Upper lobe of left lung (tissue), 6 donors: ENCODE measurements around the gene KCNAB1. TPM values are rescaled to one million over a fixed set of nuclear protein-coding genes. Genes with fewer than 3 reads are reported as not detected.
A peak's percentile ranks its signal among the peaks of the same experiment; 100 is the strongest.
"Not testable (repeated sequence)": the region's sequence is repeated elsewhere in the genome, so short reads cannot be mapped to it uniquely, and the experiment has no call there.

Experiments used
- ATAC-seq, 2 donors: fragments of 200-7000 bp; cut with Tn5 transposase; one replicate each; pipeline ENCODE4 v1.9.1; 2022; ENCODE audit warnings: mild to moderate bottlenecking in 2 of 2, moderate library complexity in 2 of 2; ENCODE audit not compliant: low FRiP score in 2 of 2
- DNase-seq, 2 donors: peaks; one replicate each; pipeline ENCODE4 v3.0.0-alpha.2; 2019 to 2020
- H3K27ac ChIP-seq, 4 donors: fragments of 200-600 bp; sonication (generic); one replicate each; pipeline ENCODE4 v1.5.1; 2016 to 2019
- H3K27me3 ChIP-seq, 4 donors: fragments of 200-600 bp; sonication (generic); one replicate each; pipeline ENCODE4 v1.5.1; 2017 to 2019
- H3K36me3 ChIP-seq, 4 donors: fragments of 200-600 bp; sonication (generic); one replicate each; pipeline ENCODE4 v1.5.1; 2016 to 2019
- H3K4me1 ChIP-seq, 4 donors: fragments of 200-600 bp; sonication (generic); one replicate each; pipeline ENCODE4 v1.5.1; 2018 to 2019
- H3K4me3 ChIP-seq, 4 donors: fragments of 200-600 bp; sonication (generic); one replicate each; pipeline ENCODE4 v1.5.1; 2017 to 2019; ENCODE audit warnings: mild to moderate bottlenecking in 2 of 4, moderate library complexity in 1 of 4
- H3K9me3 ChIP-seq, 4 donors: fragments of 200-600 bp; sonication (generic); one replicate each; pipeline ENCODE4 v1.5.1; 2018 to 2019
- EP300 ChIP-seq, 4 donors: sonication (generic); formaldehyde crosslinking; IDR thresholded peaks; one replicate each; pipeline ENCODE4 v1.5.1; 2017; ENCODE audit warnings: antibody characterized with exemption in 4 of 4, control low read depth in 2 of 4
- POLR2A ChIP-seq, 4 donors: fragments of 450-650 bp; IDR thresholded peaks; one replicate each; pipeline ENCODE4 v1.5.1; 2016 to 2017; ENCODE audit warnings: antibody characterized with exemption in 4 of 4, mild to moderate bottlenecking in 2 of 4
- POLR2AphosphoS5 ChIP-seq, 2 donors: sonication (generic); formaldehyde crosslinking; IDR thresholded peaks; one replicate each; pipeline ENCODE4 v1.5.1; 2017; ENCODE audit warnings: antibody characterized with exemption in 2 of 2
- WGBS, 2 donors: methylation state at CpG; one replicate each; pipeline ENCODE4 v1.1.5; 2017 to 2018; 5-methylcytosine and 5-hydroxymethylcytosine counted together
- total RNA-seq, 6 donors: library from RNA; depleted of rRNA in 4 of 6; stranded (reverse); fragments of >200 nt in 4 of 6; gene quantifications; one replicate each; pipeline versions ENCODE4 v1.1.0 to v1.2.1, GENCODE V29; 2016 to 2021
- TF ChIP-seq, protein P1 (sequence below), 6 experiments: fragments of 450-650 bp in 4 of 6; fragments of 200-600 bp in 2 of 6; sonication (generic) in 2 of 6; IDR thresholded peaks; one replicate each; pipeline ENCODE4 v1.5.1; 2016 to 2019; ENCODE audit warnings: antibody characterized with exemption in 6 of 6
- donor health status: DM: no; HTN: no; CAD: no; lungs with moderate emphysema.
- donor health status: DM: no; HTN: yes; CAD: no; lungs with severe emphysema.

The KCNAB1 gene
- total RNA-seq, 6 donors from 2014 or later = 0.79 to 5.2 (median 3.0) TPM

DNA sequence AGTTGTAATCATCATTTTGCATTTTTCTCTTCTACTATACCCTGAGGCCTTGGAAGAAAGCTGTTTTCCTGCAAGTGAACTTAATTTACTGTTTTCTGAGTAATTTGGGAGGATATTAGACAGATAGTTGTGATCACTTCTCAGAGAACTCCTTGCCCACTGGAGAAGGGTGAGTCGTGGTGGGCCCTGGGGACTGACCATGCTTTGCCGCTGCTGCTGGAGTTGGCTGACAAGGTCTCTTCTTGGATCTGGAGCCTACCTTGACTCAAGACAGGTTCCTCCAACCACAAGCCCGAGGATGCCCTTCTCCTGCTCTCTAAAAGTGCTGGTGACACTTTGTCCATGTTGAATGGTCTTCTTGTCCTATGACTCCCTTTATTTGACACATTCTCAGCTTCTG, 68.4 kb downstream of the KCNAB1 start:
- ATAC-seq (no peak), DNase-seq (no peak)
- TF ChIP-seq, protein P1, sequence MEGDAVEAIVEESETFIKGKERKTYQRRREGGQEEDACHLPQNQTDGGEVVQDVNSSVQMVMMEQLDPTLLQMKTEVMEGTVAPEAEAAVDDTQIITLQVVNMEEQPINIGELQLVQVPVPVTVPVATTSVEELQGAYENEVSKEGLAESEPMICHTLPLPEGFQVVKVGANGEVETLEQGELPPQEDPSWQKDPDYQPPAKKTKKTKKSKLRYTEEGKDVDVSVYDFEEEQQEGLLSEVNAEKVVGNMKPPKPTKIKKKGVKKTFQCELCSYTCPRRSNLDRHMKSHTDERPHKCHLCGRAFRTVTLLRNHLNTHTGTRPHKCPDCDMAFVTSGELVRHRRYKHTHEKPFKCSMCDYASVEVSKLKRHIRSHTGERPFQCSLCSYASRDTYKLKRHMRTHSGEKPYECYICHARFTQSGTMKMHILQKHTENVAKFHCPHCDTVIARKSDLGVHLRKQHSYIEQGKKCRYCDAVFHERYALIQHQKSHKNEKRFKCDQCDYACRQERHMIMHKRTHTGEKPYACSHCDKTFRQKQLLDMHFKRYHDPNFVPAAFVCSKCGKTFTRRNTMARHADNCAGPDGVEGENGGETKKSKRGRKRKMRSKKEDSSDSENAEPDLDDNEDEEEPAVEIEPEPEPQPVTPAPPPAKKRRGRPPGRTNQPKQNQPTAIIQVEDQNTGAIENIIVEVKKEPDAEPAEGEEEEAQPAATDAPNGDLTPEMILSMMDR (IDR thresholded peaks at IDR 0.05) = no peak
- TF ChIP-seq POLR2AphosphoS5 (IDR thresholded peaks at IDR 0.05) (no peak), POLR2A (IDR thresholded peaks at IDR 0.05) (no peak), EP300 (IDR thresholded peaks at IDR 0.05) (no peak)
- Histone ChIP-seq H3K4me3 (no peak overlapping the region), H3K4me1 (no peaks in the 10 kb centered on the region), H3K27me3 (no peaks in the 10 kb centered on the region), H3K27ac (no peak overlapping the region), H3K36me3 (no peaks in the 10 kb centered on the region), H3K9me3 (no peaks in the 10 kb centered on the region)
- 84 to 90% methylated on average over 3 of the region's 3 CpGs for WGBS, 2 donors

DNA sequence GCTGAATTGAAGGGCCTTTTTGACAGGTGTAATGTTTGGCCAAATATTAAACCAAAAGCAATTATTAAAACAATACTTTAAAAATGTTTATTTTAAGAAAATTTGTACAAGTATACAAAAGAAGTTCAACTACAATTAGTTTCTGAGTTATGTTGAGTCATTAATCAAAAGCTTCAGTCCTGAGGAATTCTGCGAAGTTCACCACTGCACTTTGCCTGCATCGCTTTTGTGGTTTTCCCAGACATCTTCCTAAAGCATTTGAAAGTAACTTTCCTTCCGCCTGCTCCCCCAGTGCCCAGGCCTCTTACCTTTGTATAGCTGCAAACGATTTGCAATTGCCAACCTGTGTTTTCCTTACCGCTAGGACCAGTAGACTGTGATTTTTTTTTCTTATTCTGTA, 69.5 kb downstream of the KCNAB1 start:
- WGBS, 2 donors = 74 to 80% methylated on average over 5 of the region's 5 CpGs
- H3K27ac ChIP-seq = no peak overlapping the region
- no peak for ATAC-seq
- TF ChIP-seq, protein P1 (IDR thresholded peaks at IDR 0.05) = no peak
- TF ChIP-seq POLR2AphosphoS5 (IDR thresholded peaks at IDR 0.05) (no peak), EP300 (IDR thresholded peaks at IDR 0.05) (no peak), POLR2A (IDR thresholded peaks at IDR 0.05) (no peak)
- H3K27me3 ChIP-seq = no peaks in the 10 kb centered on the region
- no peak overlapping the region for H3K4me3 ChIP-seq
- no peak for DNase-seq
- no peaks in the 10 kb centered on the region for H3K9me3 ChIP-seq
- no peaks in the 10 kb centered on the region for H3K4me1 ChIP-seq
- no peaks in the 10 kb centered on the region for H3K36me3 ChIP-seq

DNA sequence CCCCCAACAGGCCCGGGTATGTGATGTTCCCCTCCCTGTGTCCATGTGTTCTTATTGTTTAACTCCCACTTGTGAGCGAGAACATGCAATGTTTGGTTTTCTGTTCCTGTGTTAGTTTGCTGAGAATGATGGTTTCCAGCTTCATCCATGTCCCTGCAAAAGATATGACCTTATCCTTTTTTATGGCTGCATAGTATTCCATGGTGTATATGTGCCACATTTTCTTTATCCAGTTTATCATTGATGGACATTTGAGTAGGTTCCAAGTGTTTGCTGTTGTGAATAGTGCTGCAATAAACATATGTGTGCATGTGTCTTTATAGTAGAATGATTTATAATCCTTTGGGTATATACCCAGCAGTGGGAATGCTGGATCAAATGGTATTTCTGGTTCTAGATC, 74.6 kb downstream of the KCNAB1 start:
- WGBS, 2 donors = 85 to 98% methylated on average over 2 of the region's 2 CpGs
- DNase-seq, H3K4me3 ChIP-seq, H3K4me1 ChIP-seq, ATAC-seq, H3K36me3 ChIP-seq, H3K27me3 ChIP-seq, H3K27ac ChIP-seq, H3K9me3 ChIP-seq: not testable (repeated sequence)

DNA sequence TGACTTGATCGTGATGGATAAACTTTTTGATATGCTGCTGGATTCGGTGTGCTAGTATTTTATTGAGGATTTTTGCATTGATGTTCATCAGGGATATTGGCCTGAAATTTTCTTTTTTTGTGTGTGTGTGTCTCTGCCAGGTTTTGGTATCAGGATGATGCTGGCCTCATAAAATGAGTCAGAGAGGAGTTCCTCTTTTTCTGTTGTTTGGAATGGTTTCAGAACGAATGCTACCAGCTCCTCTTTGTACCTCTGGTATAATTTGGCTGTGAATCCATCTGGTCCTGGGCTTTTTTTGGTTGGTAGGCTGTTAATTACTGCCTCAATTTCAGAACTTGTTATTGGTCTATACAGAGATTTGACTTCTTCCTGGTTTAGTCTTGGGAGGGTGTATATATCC, 76.8 kb downstream of the KCNAB1 start:
- not testable (repeated sequence) for DNase-seq, H3K4me3 ChIP-seq, H3K9me3 ChIP-seq, H3K27ac ChIP-seq, H3K27me3 ChIP-seq, ATAC-seq, H3K36me3 ChIP-seq, H3K4me1 ChIP-seq
- WGBS, 2 donors = 73 to 79% methylated on average over 3 of the region's 3 CpGs

DNA sequence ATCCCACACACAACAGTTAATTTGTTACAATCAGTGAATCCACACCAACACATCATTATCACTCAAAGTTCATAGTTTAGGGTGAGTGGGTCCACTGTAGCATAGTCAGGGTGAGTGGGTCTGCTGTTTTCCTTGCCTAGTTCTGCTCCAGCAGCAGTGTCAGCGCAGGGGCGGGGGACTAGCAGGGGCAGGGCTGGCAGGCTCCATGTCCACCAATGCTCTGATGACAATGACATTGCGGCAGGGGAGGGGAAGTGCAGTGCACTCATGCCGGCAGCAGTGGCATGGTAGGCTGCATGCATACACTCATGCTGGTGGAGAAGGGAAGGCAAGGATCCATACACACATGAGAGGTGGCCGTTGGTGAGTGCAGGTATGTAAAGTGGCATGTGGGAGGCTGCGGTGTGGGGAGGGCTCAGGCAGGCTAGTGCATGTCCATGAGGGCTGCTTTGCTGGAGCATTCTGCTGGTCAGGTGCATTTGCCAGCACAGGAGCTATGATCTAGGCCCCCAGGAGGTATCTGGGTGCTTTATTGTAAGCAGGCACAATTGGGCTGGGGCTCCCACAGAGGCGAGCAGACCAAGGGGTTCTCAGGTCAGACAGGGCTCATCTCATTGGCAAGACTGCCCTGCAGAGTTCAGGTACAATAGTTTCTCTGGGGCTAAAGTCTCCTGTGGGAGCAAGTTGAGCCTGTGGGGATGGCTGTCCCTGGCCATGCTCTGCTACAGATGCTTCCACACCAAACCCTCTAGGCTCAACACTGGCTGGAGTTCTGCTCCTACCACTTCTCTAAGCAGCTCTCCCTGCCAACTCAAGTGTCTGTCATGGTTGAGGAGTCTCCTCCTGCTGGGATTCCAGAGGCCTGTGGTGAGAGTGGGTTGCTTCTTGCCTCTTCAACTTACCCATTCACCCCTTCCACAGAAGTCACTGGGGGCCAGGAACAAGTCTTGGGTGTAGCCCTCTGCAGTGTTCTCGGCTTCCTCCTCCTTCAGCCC, 81.3 kb downstream of the KCNAB1 start:
- H3K36me3 ChIP-seq = no peaks in the 10 kb centered on the region
- DNase-seq (no peak), ATAC-seq (peak; percentile 24 to 63)
- H3K27ac ChIP-seq = no peak overlapping the region
- TF ChIP-seq EP300 (IDR thresholded peaks at IDR 0.05) (no peak), POLR2AphosphoS5 (IDR thresholded peaks at IDR 0.05) (no peak), POLR2A (IDR thresholded peaks at IDR 0.05) (no peak)
- TF ChIP-seq, protein P1 (IDR thresholded peaks at IDR 0.05) = no peak
- 79 to 88% methylated on average over 7 to 8 of the region's 8 CpGs for WGBS, 2 donors
- H3K4me3 ChIP-seq = no peak overlapping the region
- H3K9me3 ChIP-seq = no peaks in the 10 kb centered on the region
- no peaks in the 10 kb centered on the region for H3K27me3 ChIP-seq
- H3K4me1 ChIP-seq = no peaks in the 10 kb centered on the region

DNA sequence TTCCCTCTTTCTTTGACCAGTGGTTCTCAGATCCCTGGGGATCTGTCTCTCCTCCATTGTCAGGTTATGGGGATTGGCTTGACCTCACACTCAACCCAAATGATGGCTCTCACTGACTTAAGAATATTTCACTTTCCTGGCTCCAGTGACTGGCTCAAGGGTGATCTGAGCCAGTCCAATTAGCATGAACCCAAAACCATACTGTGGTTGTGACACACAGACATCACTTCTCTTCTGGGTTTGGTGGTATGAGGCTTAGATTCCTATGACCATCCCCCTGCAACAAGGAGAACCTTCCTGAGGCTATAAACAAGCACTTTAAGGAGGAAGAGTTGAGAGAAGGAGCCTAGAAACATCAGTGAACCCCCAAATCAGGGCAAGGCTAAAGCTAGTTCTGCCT, 85.8 kb downstream of the KCNAB1 start:
- DNase-seq = no peak
- Histone ChIP-seq H3K36me3 (no peaks in the 10 kb centered on the region), H3K4me3 (no peak overlapping the region), H3K4me1 (no peaks in the 10 kb centered on the region), H3K9me3 (no peaks in the 10 kb centered on the region), H3K27me3 (no peaks in the 10 kb centered on the region), H3K27ac (no peak overlapping the region)
- no peak for ATAC-seq
- TF ChIP-seq POLR2A (IDR thresholded peaks at IDR 0.05) (no peak), POLR2AphosphoS5 (IDR thresholded peaks at IDR 0.05) (no peak), EP300 (IDR thresholded peaks at IDR 0.05) (no peak)
- TF ChIP-seq, protein P1 (IDR thresholded peaks at IDR 0.05) = no peak
